ENCODE results near the gene UBE2D3.

GRCh38 chr4:102823897-102824296 is 3.5 kb downstream of the UBE2D3 start:
- TF ChIP-seq CTCF (IDR thresholded peaks at IDR 0.05) (no peak), POLR2A (IDR thresholded peaks at IDR 0.05) (no peak)
